Measurements from ENCODE around the gene OR56A4.

DNA sequence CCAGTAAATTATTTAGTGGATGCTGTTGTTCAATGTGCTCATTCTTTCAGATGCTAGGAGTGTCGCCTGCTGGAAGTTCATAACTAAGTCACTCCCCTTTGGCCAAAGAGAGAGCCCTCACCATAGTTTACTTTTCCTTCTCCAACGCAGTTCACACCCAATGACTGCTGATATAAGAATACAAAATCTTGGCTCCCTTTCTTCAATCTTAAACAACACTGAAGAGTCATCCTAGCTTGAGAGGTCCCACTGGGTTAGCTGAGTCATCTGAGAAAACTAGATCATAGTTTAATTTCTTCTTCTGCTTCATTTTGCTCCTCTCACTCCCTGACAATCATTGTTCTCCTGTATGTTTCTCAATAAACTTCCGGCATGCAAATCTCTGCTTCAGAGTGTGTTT, 14.6 kb downstream of the OR56A4 start:
- TF ChIP-seq, protein P1, sequence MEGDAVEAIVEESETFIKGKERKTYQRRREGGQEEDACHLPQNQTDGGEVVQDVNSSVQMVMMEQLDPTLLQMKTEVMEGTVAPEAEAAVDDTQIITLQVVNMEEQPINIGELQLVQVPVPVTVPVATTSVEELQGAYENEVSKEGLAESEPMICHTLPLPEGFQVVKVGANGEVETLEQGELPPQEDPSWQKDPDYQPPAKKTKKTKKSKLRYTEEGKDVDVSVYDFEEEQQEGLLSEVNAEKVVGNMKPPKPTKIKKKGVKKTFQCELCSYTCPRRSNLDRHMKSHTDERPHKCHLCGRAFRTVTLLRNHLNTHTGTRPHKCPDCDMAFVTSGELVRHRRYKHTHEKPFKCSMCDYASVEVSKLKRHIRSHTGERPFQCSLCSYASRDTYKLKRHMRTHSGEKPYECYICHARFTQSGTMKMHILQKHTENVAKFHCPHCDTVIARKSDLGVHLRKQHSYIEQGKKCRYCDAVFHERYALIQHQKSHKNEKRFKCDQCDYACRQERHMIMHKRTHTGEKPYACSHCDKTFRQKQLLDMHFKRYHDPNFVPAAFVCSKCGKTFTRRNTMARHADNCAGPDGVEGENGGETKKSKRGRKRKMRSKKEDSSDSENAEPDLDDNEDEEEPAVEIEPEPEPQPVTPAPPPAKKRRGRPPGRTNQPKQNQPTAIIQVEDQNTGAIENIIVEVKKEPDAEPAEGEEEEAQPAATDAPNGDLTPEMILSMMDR (IDR thresholded peaks at IDR 0.05 in 4 of 5, conservative IDR thresholded peaks at IDR 0.05 in 1 of 5): no peak
- TF ChIP-seq POLR2A (IDR thresholded peaks at IDR 0.05): no peak
